HepG2 (cell line): ENCODE data around the gene KIF5B. TPM values are rescaled to one million over a fixed set of nuclear protein-coding genes. Genes with fewer than 3 reads are reported as not detected.
A peak's percentile ranks its signal among the peaks of the same experiment; 100 is the strongest.

Experiments
- FOSL1 ChIP-seq: sonication (generic); formaldehyde crosslinking; IDR thresholded peaks from 2 replicates; pipeline ENCODE4 v1.9.0; 2021; ENCODE audit warnings: missing genetic modification reagents, borderline replicate concordance
- FOXO1 ChIP-seq: sonication (generic); formaldehyde crosslinking; IDR thresholded peaks from 2 replicates; pipeline ENCODE4 v1.4.0; 2020; ENCODE audit warnings: missing genetic modification reagents
- HNF4G ChIP-seq, 2 experiments: sonication (generic) in 1 of 2; formaldehyde crosslinking in 1 of 2; IDR thresholded peaks; 2 replicates each; pipeline versions ENCODE4 v1.4.0 to v1.6.1; 2011 to 2020; ENCODE audit warnings: borderline replicate concordance in 2 of 2, low read depth in 2 of 2, mild to moderate bottlenecking in 2 of 2, low read length in 1 of 2, missing genetic modification reagents in 1 of 2, moderate library complexity in 1 of 2
- KDM3A ChIP-seq: IDR thresholded peaks from 2 replicates; pipeline ENCODE4 v1.6.1; 2018; ENCODE audit warnings: low read depth, missing compliant biosample characterization
- KLF15 ChIP-seq: sonication (generic); formaldehyde crosslinking; IDR thresholded peaks from 2 replicates; pipeline ENCODE4 v1.8.1; 2023; ENCODE audit warnings: borderline replicate concordance, mild to moderate bottlenecking, inconsistent platforms, missing genetic modification reagents, mixed read lengths
- POLR2AphosphoS2 ChIP-seq: IDR thresholded peaks from 2 replicates; pipeline ENCODE4 v1.6.1; 2011; ENCODE audit warnings: low read depth, low read length, improper control_type of control experiment
- SP1 ChIP-seq, 2 experiments: fragments of 450-650 bp in 1 of 2; sonication (generic) in 1 of 2; formaldehyde crosslinking in 1 of 2; IDR thresholded peaks; 2 replicates each; pipeline versions ENCODE4 v1.4.0 to v1.6.1; 2016 to 2020; ENCODE audit warnings: missing genetic modification reagents in 1 of 2
- ZNF10 ChIP-seq: sonication (generic); formaldehyde crosslinking; IDR thresholded peaks from 2 replicates; pipeline ENCODE4 v1.4.0; 2020; ENCODE audit warnings: mild to moderate bottlenecking, low read depth, missing genetic modification reagents, borderline replicate concordance
- ZNF230 ChIP-seq: sonication (generic); formaldehyde crosslinking; IDR thresholded peaks from 2 replicates; pipeline ENCODE4 v1.4.0; 2020; ENCODE audit warnings: mild to moderate bottlenecking, missing genetic modification reagents
- ZNF256 ChIP-seq: sonication (generic); formaldehyde crosslinking; conservative IDR thresholded peaks from 2 replicates; pipeline ENCODE4 v1.4.0; 2020; ENCODE audit warnings: missing genetic modification reagents
- ZNF543 ChIP-seq: sonication (generic); formaldehyde crosslinking; IDR thresholded peaks from 2 replicates; pipeline ENCODE4 v1.4.0; 2020; ENCODE audit warnings: mild to moderate bottlenecking, missing genetic modification reagents
- ZNF616 ChIP-seq: sonication (generic); formaldehyde crosslinking; IDR thresholded peaks from 2 replicates; pipeline ENCODE4 v1.5.0; 2020; ENCODE audit warnings: low read depth, mild to moderate bottlenecking, missing genetic modification reagents
- ZNF644 ChIP-seq: IDR thresholded peaks from 2 replicates; pipeline ENCODE4 v1.6.1; 2016; ENCODE audit warnings: low read depth
- ZNF674 ChIP-seq: sonication (generic); formaldehyde crosslinking; IDR thresholded peaks from 2 replicates; pipeline ENCODE4 v1.5.0; 2020; ENCODE audit warnings: low read depth, mild to moderate bottlenecking, missing genetic modification reagents
- ZNF720 ChIP-seq: sonication (generic); formaldehyde crosslinking; IDR thresholded peaks from 2 replicates; pipeline ENCODE4 v1.4.0; 2020; ENCODE audit warnings: missing genetic modification reagents
- ZSCAN12 ChIP-seq: sonication (generic); formaldehyde crosslinking; IDR thresholded peaks from 2 replicates; pipeline ENCODE4 v1.9.0; 2021; ENCODE audit warnings: mild to moderate bottlenecking, missing genetic modification reagents
- polyA plus RNA-seq, 8 experiments: library from polyadenylated mRNA; depleted of rRNA in 3 of 8; stranded (reverse) in 7 of 8; unstranded in 1 of 8; fragments of >200 nt; fragmentation: Illumina TruSeq in 4 of 8; extraction: Trizol in 4 of 8; gene quantifications; 2 replicates each; pipeline versions ENCODE4 v1.2.1 to v1.2.3, GENCODE V29; 2011 to 2016; ENCODE audit warnings: low read depth in 4 of 8, missing spikeins in 1 of 8, mixed read lengths in 1 of 8; ENCODE audit not compliant: insufficient read depth in 1 of 8
- total RNA-seq, 5 experiments: library from RNA; depleted of rRNA; stranded (reverse); fragments of >200 nt; fragmentation: Illumina TruSeq; extraction: Trizol; gene quantifications; 2 replicates each; pipeline ENCODE4 v1.2.3, GENCODE V29; 2016; ENCODE audit warnings: low read depth in 1 of 5
- TF ChIP-seq, protein P1 (sequence below): IDR thresholded peaks from 2 replicates; pipeline ENCODE4 v1.6.1; 2016; ENCODE audit warnings: mild to moderate bottlenecking, missing biosample characterization, missing genetic modification reagents
- TF ChIP-seq, protein P2 (sequence below): sonication (generic); formaldehyde crosslinking; IDR thresholded peaks from 2 replicates; pipeline ENCODE4 v1.4.0; 2020; ENCODE audit warnings: missing genetic modification reagents
- TF ChIP-seq, protein P3 (sequence below): sonication (generic); formaldehyde crosslinking; IDR thresholded peaks from 2 replicates; pipeline ENCODE4 v1.4.0; 2020; ENCODE audit warnings: missing genetic modification reagents
- TF ChIP-seq, protein P4 (sequence below): sonication (generic); formaldehyde crosslinking; IDR thresholded peaks from 2 replicates; pipeline ENCODE4 v1.4.0; 2020; ENCODE audit warnings: missing genetic modification reagents
- TF ChIP-seq, protein P5 (sequence below): IDR thresholded peaks from 2 replicates; pipeline ENCODE4 v1.6.1; 2012; ENCODE audit warnings: inconsistent platforms
- TF ChIP-seq, protein P6 (sequence below): sonication (generic); formaldehyde crosslinking; IDR thresholded peaks from 2 replicates; pipeline ENCODE4 v1.5.1; 2020; ENCODE audit warnings: mild to moderate bottlenecking, moderate library complexity, missing genetic modification reagents

Gene KIF5B
- total and polyA plus RNA-seq, 2 of the 13 experiments (the other 11 are each of a cell fraction or from before 2014, with no cell fraction given) = 34.3 to 133 TPM

DNA sequence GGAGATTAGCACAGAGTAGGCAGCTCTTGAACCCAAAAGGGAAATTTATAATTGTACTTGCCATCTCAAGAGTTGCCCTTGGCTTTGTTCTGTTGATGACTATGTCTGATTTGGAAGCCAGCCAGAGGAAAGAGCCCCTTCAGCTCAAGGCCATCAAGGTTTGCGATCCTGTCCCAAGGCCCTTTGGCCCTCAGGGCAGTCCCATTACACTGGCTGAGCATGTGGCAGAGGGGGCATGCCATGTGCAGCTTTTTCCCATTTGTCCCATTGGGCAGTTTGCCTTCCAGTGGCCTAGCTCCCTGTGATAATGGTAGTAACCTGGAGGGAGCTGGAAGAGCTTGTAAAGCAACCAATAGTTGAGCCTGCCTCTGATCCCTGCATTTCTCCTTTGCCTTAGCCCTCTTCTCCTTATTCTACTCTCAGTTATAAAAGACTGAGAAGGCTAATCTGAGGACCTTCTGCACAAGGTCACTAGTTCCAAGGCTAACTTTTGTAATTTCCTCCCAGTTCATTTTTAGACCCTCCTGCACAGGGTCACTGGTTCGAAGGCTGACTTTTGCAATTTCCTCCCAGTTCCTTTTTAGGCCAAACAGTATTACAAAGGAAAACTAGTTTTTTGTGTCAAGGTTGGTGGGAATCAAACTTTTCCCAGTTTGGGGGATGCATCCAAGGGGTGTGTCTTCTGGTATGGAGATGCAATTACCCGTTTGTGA, 96.6 kb downstream of the KIF5B start (continued):
- TF ChIP-seq, protein P1, sequence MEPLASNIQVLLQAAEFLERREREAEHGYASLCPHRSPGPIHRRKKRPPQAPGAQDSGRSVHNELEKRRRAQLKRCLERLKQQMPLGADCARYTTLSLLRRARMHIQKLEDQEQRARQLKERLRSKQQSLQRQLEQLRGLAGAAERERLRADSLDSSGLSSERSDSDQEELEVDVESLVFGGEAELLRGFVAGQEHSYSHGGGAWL = no peak
- no peak for TF ChIP-seq ZNF543 (CRISPR knock-in tag)
- no peak for TF ChIP-seq ZNF256 (CRISPR knock-in tag)
- no peak for TF ChIP-seq FOXO1
- no peak for TF ChIP-seq KDM3A (CRISPR knock-in tag)
- no peak for TF ChIP-seq ZNF10 (CRISPR knock-in tag)
- no peak for TF ChIP-seq ZNF674
- TF ChIP-seq ZSCAN12 (CRISPR knock-in tag) = no peak
- TF ChIP-seq KLF15 (CRISPR knock-in tag) = no peak
- peak; percentile 59; the same call in 1 of the 2 replicates for TF ChIP-seq ZNF644
- no peak for TF ChIP-seq ZNF230 (CRISPR knock-in tag)
- TF ChIP-seq, protein P2, sequence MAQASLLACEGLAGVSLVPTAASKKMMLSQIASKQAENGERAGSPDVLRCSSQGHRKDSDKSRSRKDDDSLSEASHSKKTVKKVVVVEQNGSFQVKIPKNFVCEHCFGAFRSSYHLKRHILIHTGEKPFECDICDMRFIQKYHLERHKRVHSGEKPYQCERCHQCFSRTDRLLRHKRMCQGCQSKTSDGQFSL (CRISPR knock-in tag) = no peak
- TF ChIP-seq, protein P3, sequence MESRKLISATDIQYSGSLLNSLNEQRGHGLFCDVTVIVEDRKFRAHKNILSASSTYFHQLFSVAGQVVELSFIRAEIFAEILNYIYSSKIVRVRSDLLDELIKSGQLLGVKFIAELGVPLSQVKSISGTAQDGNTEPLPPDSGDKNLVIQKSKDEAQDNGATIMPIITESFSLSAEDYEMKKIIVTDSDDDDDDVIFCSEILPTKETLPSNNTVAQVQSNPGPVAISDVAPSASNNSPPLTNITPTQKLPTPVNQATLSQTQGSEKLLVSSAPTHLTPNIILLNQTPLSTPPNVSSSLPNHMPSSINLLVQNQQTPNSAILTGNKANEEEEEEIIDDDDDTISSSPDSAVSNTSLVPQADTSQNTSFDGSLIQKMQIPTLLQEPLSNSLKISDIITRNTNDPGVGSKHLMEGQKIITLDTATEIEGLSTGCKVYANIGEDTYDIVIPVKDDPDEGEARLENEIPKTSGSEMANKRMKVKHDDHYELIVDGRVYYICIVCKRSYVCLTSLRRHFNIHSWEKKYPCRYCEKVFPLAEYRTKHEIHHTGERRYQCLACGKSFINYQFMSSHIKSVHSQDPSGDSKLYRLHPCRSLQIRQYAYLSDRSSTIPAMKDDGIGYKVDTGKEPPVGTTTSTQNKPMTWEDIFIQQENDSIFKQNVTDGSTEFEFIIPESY (CRISPR knock-in tag) = no peak
- TF ChIP-seq ZNF720 (CRISPR knock-in tag) = no peak
- TF ChIP-seq POLR2AphosphoS2 = no peak
- TF ChIP-seq HNF4G (IDR thresholded peaks at IDR 0.05; ENCODE audit: borderline replicate concordance, low read depth, low read length) = 0 out of 2 replicates have a peak, but pooled peaks have one; percentile 9
- no peak for TF ChIP-seq HNF4G (CRISPR knock-in tag; IDR thresholded peaks at IDR 0.05; ENCODE audit: borderline replicate concordance, low read depth)
- TF ChIP-seq SP1 (IDR thresholded peaks at IDR 0.05) = no peak
- no peak for TF ChIP-seq SP1 (CRISPR knock-in tag; IDR thresholded peaks at IDR 0.05)
- TF ChIP-seq, protein P4, sequence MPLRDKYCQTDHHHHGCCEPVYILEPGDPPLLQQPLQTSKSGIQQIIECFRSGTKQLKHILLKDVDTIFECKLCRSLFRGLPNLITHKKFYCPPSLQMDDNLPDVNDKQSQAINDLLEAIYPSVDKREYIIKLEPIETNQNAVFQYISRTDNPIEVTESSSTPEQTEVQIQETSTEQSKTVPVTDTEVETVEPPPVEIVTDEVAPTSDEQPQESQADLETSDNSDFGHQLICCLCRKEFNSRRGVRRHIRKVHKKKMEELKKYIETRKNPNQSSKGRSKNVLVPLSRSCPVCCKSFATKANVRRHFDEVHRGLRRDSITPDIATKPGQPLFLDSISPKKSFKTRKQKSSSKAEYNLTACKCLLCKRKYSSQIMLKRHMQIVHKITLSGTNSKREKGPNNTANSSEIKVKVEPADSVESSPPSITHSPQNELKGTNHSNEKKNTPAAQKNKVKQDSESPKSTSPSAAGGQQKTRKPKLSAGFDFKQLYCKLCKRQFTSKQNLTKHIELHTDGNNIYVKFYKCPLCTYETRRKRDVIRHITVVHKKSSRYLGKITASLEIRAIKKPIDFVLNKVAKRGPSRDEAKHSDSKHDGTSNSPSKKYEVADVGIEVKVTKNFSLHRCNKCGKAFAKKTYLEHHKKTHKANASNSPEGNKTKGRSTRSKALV (CRISPR knock-in tag) = no peak
- TF ChIP-seq ZNF616 = no peak
- TF ChIP-seq, protein P5, sequence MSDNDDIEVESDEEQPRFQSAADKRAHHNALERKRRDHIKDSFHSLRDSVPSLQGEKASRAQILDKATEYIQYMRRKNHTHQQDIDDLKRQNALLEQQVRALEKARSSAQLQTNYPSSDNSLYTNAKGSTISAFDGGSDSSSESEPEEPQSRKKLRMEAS = peak; percentile 63; the same call in 1 of the 2 replicates
- no peak for TF ChIP-seq FOSL1
- TF ChIP-seq, protein P6, sequence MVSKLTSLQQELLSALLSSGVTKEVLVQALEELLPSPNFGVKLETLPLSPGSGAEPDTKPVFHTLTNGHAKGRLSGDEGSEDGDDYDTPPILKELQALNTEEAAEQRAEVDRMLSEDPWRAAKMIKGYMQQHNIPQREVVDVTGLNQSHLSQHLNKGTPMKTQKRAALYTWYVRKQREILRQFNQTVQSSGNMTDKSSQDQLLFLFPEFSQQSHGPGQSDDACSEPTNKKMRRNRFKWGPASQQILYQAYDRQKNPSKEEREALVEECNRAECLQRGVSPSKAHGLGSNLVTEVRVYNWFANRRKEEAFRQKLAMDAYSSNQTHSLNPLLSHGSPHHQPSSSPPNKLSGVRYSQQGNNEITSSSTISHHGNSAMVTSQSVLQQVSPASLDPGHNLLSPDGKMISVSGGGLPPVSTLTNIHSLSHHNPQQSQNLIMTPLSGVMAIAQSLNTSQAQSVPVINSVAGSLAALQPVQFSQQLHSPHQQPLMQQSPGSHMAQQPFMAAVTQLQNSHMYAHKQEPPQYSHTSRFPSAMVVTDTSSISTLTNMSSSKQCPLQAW (CRISPR knock-in tag) = peak; percentile 52; the same call in 1 of the 2 replicates
